ENCODE results near the gene RBBP5.

DNA sequence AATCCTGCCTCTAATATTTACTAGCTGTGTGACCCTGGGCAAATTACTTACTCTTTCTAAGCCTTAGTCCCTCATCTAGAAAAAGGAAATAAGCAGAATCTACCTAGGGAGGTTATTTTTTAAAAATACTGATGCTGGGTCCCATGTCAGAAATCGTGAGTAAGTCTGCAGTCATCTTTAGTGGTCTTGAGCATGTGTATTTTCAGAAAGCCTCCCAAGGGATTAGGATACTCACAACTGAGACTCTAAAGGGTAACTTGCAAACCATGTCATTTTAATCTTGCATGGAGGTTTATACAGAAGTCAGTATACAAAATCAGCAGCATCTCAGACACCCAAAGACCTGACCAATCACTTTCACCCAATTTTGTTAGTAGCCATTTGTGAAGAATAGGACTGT is 46.5 kb upstream of the RBBP5 start:
- no peak for TF ChIP-seq CTCF (IDR thresholded peaks at IDR 0.05; ENCODE audit: low read depth, low read length, poor library complexity, severe bottlenecking)
- TF ChIP-seq EZH2phosphoT487 (IDR thresholded peaks at IDR 0.05; ENCODE audit: borderline replicate concordance, low read length) = no peak

All from DOHH2 (cell line).